Measurements from ENCODE around the gene TRPM1. TPM values are rescaled to one million over a fixed set of nuclear protein-coding genes. Genes with fewer than 3 reads are reported as not detected.

TRPM1 gene
- total RNA-seq, 4 donors from 2014 or later: not detected

- Histone ChIP-seq H3K4me1 (no peaks in the 10 kb centered on the region), H3K27ac (no peak overlapping the region), H3K9me3 (no peaks in the 10 kb centered on the region), H3K4me3 (no peak overlapping the region), H3K27me3 (no peaks in the 10 kb centered on the region), H3K36me3 (no peaks in the 10 kb centered on the region)
- TF ChIP-seq CTCF (IDR thresholded peaks at IDR 0.05): no peak
- TF ChIP-seq POLR2A (IDR thresholded peaks at IDR 0.05): no peak
- DNase-seq: no peak
Measured at GRCh38 chr15:31042751-31043150, 58.8 kb downstream of the TRPM1 start.

- Histone ChIP-seq H3K27me3 (no peaks in the 10 kb centered on the region), H3K4me3 (no peak overlapping the region), H3K4me1 (no peaks in the 10 kb centered on the region), H3K9me3 (no peaks in the 10 kb centered on the region), H3K27ac (no peak overlapping the region), H3K36me3 (no peaks in the 10 kb centered on the region)
- DNase-seq: no peak
- no peak for TF ChIP-seq CTCF (IDR thresholded peaks at IDR 0.05)
- no peak for TF ChIP-seq POLR2A (IDR thresholded peaks at IDR 0.05)
Measured at GRCh38 chr15:31041610-31042009, 59.9 kb downstream of the TRPM1 start.

GRCh38 chr15:31040611-31041010 is 60.9 kb downstream of the TRPM1 start:
- H3K27me3 ChIP-seq: no peaks in the 10 kb centered on the region

GRCh38 chr15:31039961-31040360 is 61.6 kb downstream of the TRPM1 start:
- Histone ChIP-seq H3K27me3 (no peaks in the 10 kb centered on the region), H3K4me3 (no peak overlapping the region), H3K9me3 (no peaks in the 10 kb centered on the region), H3K27ac (no peak overlapping the region), H3K4me1 (no peaks in the 10 kb centered on the region), H3K36me3 (no peaks in the 10 kb centered on the region)
- TF ChIP-seq POLR2A (IDR thresholded peaks at IDR 0.05) (no peak), CTCF (IDR thresholded peaks at IDR 0.05) (no peak)
- DNase-seq: no peak

More at GRCh38 chr15:31040611-31041010, 60.9 kb downstream of the TRPM1 start:
- H3K4me3 ChIP-seq: no peak overlapping the region
- no peaks in the 10 kb centered on the region for H3K36me3 ChIP-seq
- TF ChIP-seq CTCF (IDR thresholded peaks at IDR 0.05): no peak
- no peak for TF ChIP-seq POLR2A (IDR thresholded peaks at IDR 0.05)
- no peak overlapping the region for H3K27ac ChIP-seq
- no peak for DNase-seq
- no peaks in the 10 kb centered on the region for H3K4me1 ChIP-seq
- H3K9me3 ChIP-seq: no peaks in the 10 kb centered on the region

- Histone ChIP-seq H3K9me3 (no peaks in the 10 kb centered on the region), H3K36me3 (no peaks in the 10 kb centered on the region), H3K27ac (no peak overlapping the region), H3K4me3 (no peak overlapping the region), H3K4me1 (no peaks in the 10 kb centered on the region), H3K27me3 (no peaks in the 10 kb centered on the region)
- TF ChIP-seq CTCF (IDR thresholded peaks at IDR 0.05): no peak
- no peak for DNase-seq
Measured at GRCh38 chr15:31037731-31038477, 63.6 kb downstream of the TRPM1 start.
